ENCODE measurements around the gene NFIC. TPM values are rescaled to one million over a fixed set of nuclear protein-coding genes. Genes with fewer than 3 reads are reported as not detected.

The NFIC gene
- total and polyA plus RNA-seq, 4 donors: 12.8 to 100 (median 75.1) TPM

GRCh38 chr19:3500429-3501101 lies 134.2 kb downstream of the NFIC start, which contains the start of gene DOHH:
TSS of gene DOHH (minus strand) at chr19:3500674. CDS start at chr19:3496814, 3,860 bp downstream.
- peak within 1 kb of the TSS; percentile 93 to 96 for H3K27ac ChIP-seq (ENCODE audit: low read depth in 1 of 2, low read length in 2 of 2)
- H3K4me3 ChIP-seq (ENCODE audit: low read depth in 1 of 3, low read length in 3 of 3): peak within 1 kb of the TSS; percentile 77 to 98 (median 94)
- DNase-seq (ENCODE audit: low spot score): peak; percentile 95
- under 1% methylated on average over 52 of the region's 52 CpGs for WGBS
- H3K27me3 ChIP-seq (ENCODE audit: control insufficient read depth in 4 of 4, insufficient read depth in 4 of 4, low read length in 3 of 4): no peaks in the 10 kb centered on the region
- peaks cover 0 to 9% (median 3%) of the 10 kb centered on the region in 4 donors for H3K36me3 ChIP-seq (ENCODE audit: control insufficient read depth in 4 of 4, insufficient read depth in 3 of 4, low read depth in 1 of 4, low read length in 3 of 4)
- H3K9me3 ChIP-seq (ENCODE audit: control insufficient read depth in 4 of 4, low read length in 3 of 4): no peaks in the 10 kb centered on the region
- peaks cover 5 to 22% (median 16%) of the 10 kb centered on the region in 4 donors for H3K4me1 ChIP-seq (ENCODE audit: control insufficient read depth in 4 of 4, insufficient read depth in 4 of 4, low read length in 3 of 4)
- TF ChIP-seq EGR1 (IDR thresholded peaks at IDR 0.05; ENCODE audit: low read depth in 2 of 2): peak; percentile 64 to 65
- TF ChIP-seq MAX (IDR thresholded peaks at IDR 0.05): no peak
- no peak for TF ChIP-seq RAD21 (IDR thresholded peaks at IDR 0.05)
- TF ChIP-seq, protein P1, sequence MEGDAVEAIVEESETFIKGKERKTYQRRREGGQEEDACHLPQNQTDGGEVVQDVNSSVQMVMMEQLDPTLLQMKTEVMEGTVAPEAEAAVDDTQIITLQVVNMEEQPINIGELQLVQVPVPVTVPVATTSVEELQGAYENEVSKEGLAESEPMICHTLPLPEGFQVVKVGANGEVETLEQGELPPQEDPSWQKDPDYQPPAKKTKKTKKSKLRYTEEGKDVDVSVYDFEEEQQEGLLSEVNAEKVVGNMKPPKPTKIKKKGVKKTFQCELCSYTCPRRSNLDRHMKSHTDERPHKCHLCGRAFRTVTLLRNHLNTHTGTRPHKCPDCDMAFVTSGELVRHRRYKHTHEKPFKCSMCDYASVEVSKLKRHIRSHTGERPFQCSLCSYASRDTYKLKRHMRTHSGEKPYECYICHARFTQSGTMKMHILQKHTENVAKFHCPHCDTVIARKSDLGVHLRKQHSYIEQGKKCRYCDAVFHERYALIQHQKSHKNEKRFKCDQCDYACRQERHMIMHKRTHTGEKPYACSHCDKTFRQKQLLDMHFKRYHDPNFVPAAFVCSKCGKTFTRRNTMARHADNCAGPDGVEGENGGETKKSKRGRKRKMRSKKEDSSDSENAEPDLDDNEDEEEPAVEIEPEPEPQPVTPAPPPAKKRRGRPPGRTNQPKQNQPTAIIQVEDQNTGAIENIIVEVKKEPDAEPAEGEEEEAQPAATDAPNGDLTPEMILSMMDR (IDR thresholded peaks at IDR 0.05; ENCODE audit: low read depth, low read length, missing input control): no peak
- TF ChIP-seq, protein P2, sequence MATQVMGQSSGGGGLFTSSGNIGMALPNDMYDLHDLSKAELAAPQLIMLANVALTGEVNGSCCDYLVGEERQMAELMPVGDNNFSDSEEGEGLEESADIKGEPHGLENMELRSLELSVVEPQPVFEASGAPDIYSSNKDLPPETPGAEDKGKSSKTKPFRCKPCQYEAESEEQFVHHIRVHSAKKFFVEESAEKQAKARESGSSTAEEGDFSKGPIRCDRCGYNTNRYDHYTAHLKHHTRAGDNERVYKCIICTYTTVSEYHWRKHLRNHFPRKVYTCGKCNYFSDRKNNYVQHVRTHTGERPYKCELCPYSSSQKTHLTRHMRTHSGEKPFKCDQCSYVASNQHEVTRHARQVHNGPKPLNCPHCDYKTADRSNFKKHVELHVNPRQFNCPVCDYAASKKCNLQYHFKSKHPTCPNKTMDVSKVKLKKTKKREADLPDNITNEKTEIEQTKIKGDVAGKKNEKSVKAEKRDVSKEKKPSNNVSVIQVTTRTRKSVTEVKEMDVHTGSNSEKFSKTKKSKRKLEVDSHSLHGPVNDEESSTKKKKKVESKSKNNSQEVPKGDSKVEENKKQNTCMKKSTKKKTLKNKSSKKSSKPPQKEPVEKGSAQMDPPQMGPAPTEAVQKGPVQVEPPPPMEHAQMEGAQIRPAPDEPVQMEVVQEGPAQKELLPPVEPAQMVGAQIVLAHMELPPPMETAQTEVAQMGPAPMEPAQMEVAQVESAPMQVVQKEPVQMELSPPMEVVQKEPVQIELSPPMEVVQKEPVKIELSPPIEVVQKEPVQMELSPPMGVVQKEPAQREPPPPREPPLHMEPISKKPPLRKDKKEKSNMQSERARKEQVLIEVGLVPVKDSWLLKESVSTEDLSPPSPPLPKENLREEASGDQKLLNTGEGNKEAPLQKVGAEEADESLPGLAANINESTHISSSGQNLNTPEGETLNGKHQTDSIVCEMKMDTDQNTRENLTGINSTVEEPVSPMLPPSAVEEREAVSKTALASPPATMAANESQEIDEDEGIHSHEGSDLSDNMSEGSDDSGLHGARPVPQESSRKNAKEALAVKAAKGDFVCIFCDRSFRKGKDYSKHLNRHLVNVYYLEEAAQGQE (IDR thresholded peaks at IDR 0.05): no peak
- peak; percentile 67 for TF ChIP-seq SP1 (IDR thresholded peaks at IDR 0.05)
- TF ChIP-seq ATF3 (IDR thresholded peaks at IDR 0.05): no peak
- peak; percentile 99 for TF ChIP-seq YY1 (IDR thresholded peaks at IDR 0.05)
- TF ChIP-seq RXRA (IDR thresholded peaks at IDR 0.05): peak in 1 of 2 donors; percentile 32
- peak; percentile 63 for TF ChIP-seq TAF1 (conservative IDR thresholded peaks at IDR 0.05)
- peak in 1 of 2 donors; percentile 21 for TF ChIP-seq GABPA (IDR thresholded peaks at IDR 0.05 in 1 of 2, conservative IDR thresholded peaks at IDR 0.05 in 1 of 2)
- H3K9ac ChIP-seq (ENCODE audit: low read depth in 1 of 2, low read length in 2 of 2): peak within 1 kb of the TSS; percentile 79 to 98

- peaks cover 5 to 26% (median 18%) of the 10 kb centered on the region in 4 donors for H3K4me1 ChIP-seq (ENCODE audit: control insufficient read depth in 4 of 4, insufficient read depth in 4 of 4, low read length in 3 of 4)
- TF ChIP-seq JUND (IDR thresholded peaks at IDR 0.05) (no peak), RAD21 (IDR thresholded peaks at IDR 0.05) (no peak), ZBTB33 (IDR thresholded peaks at IDR 0.05) (no peak), RXRA (IDR thresholded peaks at IDR 0.05) (no peak), ATF3 (IDR thresholded peaks at IDR 0.05) (no peak), FOXA2 (IDR thresholded peaks at IDR 0.05) (no peak), HNF4G (IDR thresholded peaks at IDR 0.05) (no peak)
- TF ChIP-seq, protein P2 (IDR thresholded peaks at IDR 0.05): no peak
- TF ChIP-seq, protein P1 (IDR thresholded peaks at IDR 0.05; ENCODE audit: low read depth, low read length, missing input control): no peak
- H3K9me3 ChIP-seq (ENCODE audit: control insufficient read depth in 4 of 4, low read length in 3 of 4): no peaks in the 10 kb centered on the region
- H3K36me3 ChIP-seq (ENCODE audit: control insufficient read depth in 4 of 4, insufficient read depth in 3 of 4, low read depth in 1 of 4, low read length in 3 of 4): peaks cover 0 to 1% (median 0%) of the 10 kb centered on the region in 4 donors
- whole genome bisulfite sequencing: 94% methylated on average over 3 of the region's 3 CpGs
- no peak overlapping the region for H3K27ac ChIP-seq (ENCODE audit: low read depth in 1 of 2, low read length in 2 of 2)
- H3K9ac ChIP-seq (ENCODE audit: low read depth in 1 of 2, low read length in 2 of 2): no peak overlapping the region
- H3K27me3 ChIP-seq (ENCODE audit: control insufficient read depth in 4 of 4, insufficient read depth in 4 of 4, low read length in 3 of 4): no peaks in the 10 kb centered on the region
- DNase-seq (ENCODE audit: low spot score): no peak
- H3K4me3 ChIP-seq (ENCODE audit: low read depth in 1 of 3, low read length in 3 of 3): no peak overlapping the region
Measured at GRCh38 chr19:3501780-3502179, 135.4 kb downstream of the NFIC start.
